ENCODE results near the gene KLRG1.

KLRG1 gene

GRCh38 chr12:8987163-8987562 lies 2.2 kb upstream of the KLRG1 start:
- Histone ChIP-seq H3K36me3 (ENCODE audit: low read length) (no peaks in the 10 kb centered on the region), H3K9ac (ENCODE audit: low read length) (no peak overlapping the region), H3K27me3 (ENCODE audit: low read length) (no peaks in the 10 kb centered on the region), H3F3A (ENCODE audit: insufficient read depth) (no peaks in the 10 kb centered on the region), H3K4me3 (ENCODE audit: insufficient read depth, low read length, poor library complexity, severe bottlenecking) (no peak overlapping the region), H3K9me2 (replicated peaks; ENCODE audit: insufficient read depth, low read length) (no peaks in the 10 kb centered on the region), H3K4me2 (ENCODE audit: low read depth, low read length, poor library complexity, severe bottlenecking) (no peak overlapping the region), H2AFZ (ENCODE audit: low read depth, low read length, severe bottlenecking) (no peak overlapping the region), H4K20me1 (ENCODE audit: low read depth, low read length) (no peaks in the 10 kb centered on the region), H3K79me2 (ENCODE audit: insufficient read depth, low read length) (no peaks in the 10 kb centered on the region), H3K27ac (ENCODE audit: low read depth, low read length) (no peak overlapping the region), H3K9me3 (ENCODE audit: insufficient read depth, low read length) (no peaks in the 10 kb centered on the region)
- TF ChIP-seq CTCF (IDR thresholded peaks at IDR 0.05; ENCODE audit: insufficient read depth, low read length, poor library complexity, severe bottlenecking): no peak
- no peak for TF ChIP-seq EZH2phosphoT487 (conservative IDR thresholded peaks at IDR 0.05; ENCODE audit: low read length)

GRCh38 chr12:8987685-8988084 lies 1.7 kb upstream of the KLRG1 start:
- H3K27ac ChIP-seq (ENCODE audit: low read depth, low read length): no peak overlapping the region
- H2AFZ ChIP-seq (ENCODE audit: low read depth, low read length, severe bottlenecking): no peak overlapping the region
- H3K36me3 ChIP-seq (ENCODE audit: low read length): no peaks in the 10 kb centered on the region
- no peaks in the 10 kb centered on the region for H4K20me1 ChIP-seq (ENCODE audit: low read depth, low read length)
- no peaks in the 10 kb centered on the region for H3K9me3 ChIP-seq (ENCODE audit: insufficient read depth, low read length)
- H3K9me2 ChIP-seq (replicated peaks; ENCODE audit: insufficient read depth, low read length): no peaks in the 10 kb centered on the region
- no peaks in the 10 kb centered on the region for H3K27me3 ChIP-seq (ENCODE audit: low read length)
- no peaks in the 10 kb centered on the region for H3F3A ChIP-seq (ENCODE audit: insufficient read depth)
- no peaks in the 10 kb centered on the region for H3K79me2 ChIP-seq (ENCODE audit: insufficient read depth, low read length)
- no peak overlapping the region for H3K4me2 ChIP-seq (ENCODE audit: low read depth, low read length, poor library complexity, severe bottlenecking)
- H3K9ac ChIP-seq (ENCODE audit: low read length): no peak overlapping the region
- no peak for TF ChIP-seq CTCF (IDR thresholded peaks at IDR 0.05; ENCODE audit: insufficient read depth, low read length, poor library complexity, severe bottlenecking)
- no peak for TF ChIP-seq EZH2phosphoT487 (conservative IDR thresholded peaks at IDR 0.05; ENCODE audit: low read length)
- no peak overlapping the region for H3K4me3 ChIP-seq (ENCODE audit: insufficient read depth, low read length, poor library complexity, severe bottlenecking)

GRCh38 chr12:8991371-8992345 lies 2.3 kb downstream of the KLRG1 start:
- H3K4me3 ChIP-seq (ENCODE audit: insufficient read depth, low read length, poor library complexity, severe bottlenecking): no peak overlapping the region
- no peaks in the 10 kb centered on the region for H3F3A ChIP-seq (ENCODE audit: insufficient read depth)
- no peaks in the 10 kb centered on the region for H3K79me2 ChIP-seq (ENCODE audit: insufficient read depth, low read length)
- H4K20me1 ChIP-seq (ENCODE audit: low read depth, low read length): no peaks in the 10 kb centered on the region
- no peaks in the 10 kb centered on the region for H3K36me3 ChIP-seq (ENCODE audit: low read length)
- no peak overlapping the region for H3K9ac ChIP-seq (ENCODE audit: low read length)
- TF ChIP-seq CTCF (IDR thresholded peaks at IDR 0.05; ENCODE audit: insufficient read depth, low read length, poor library complexity, severe bottlenecking): no peak
- TF ChIP-seq EZH2phosphoT487 (conservative IDR thresholded peaks at IDR 0.05; ENCODE audit: low read length): no peak
- no peaks in the 10 kb centered on the region for H3K9me3 ChIP-seq (ENCODE audit: insufficient read depth, low read length)
- H3K4me2 ChIP-seq (ENCODE audit: low read depth, low read length, poor library complexity, severe bottlenecking): no peak overlapping the region
- H3K27ac ChIP-seq (ENCODE audit: low read depth, low read length): no peak overlapping the region
- no peaks in the 10 kb centered on the region for H3K27me3 ChIP-seq (ENCODE audit: low read length)
- no peaks in the 10 kb centered on the region for H3K9me2 ChIP-seq (replicated peaks; ENCODE audit: insufficient read depth, low read length)
- no peak overlapping the region for H2AFZ ChIP-seq (ENCODE audit: low read depth, low read length, severe bottlenecking)
